Measurements from ENCODE around the gene CD7.

- TF ChIP-seq CTCF (conservative IDR thresholded peaks at IDR 0.05; ENCODE audit: low read length) (no peak), EZH2phosphoT487 (IDR thresholded peaks at IDR 0.05; ENCODE audit: borderline replicate concordance, low read depth, low read length) (no peak)
These were observed 7.3 kb upstream of the CD7 start for GRCh38 chr17:82324566-82325285.

Measured in OCI-LY7 (cell line).